Measurements from ENCODE around the gene EVX1. TPM values are rescaled to one million over a fixed set of nuclear protein-coding genes. Genes with fewer than 3 reads are reported as not detected.

The EVX1 gene
- total RNA-seq, 1 experiment from 2014 or later, result not detected

- no peak for DNase-seq (ENCODE audit: low read depth, low spot score)
- in situ Hi-C loops (cut with HindIII; ENCODE audit: low pct_unique_long_range_greater_than_20kb, low sequenced_read_pairs), result no loop called here
Observed at GRCh38 chr7:27262121-27262520, 19.5 kb downstream of the EVX1 start.

- in situ Hi-C loops (cut with HindIII; ENCODE audit: low pct_unique_long_range_greater_than_20kb, low sequenced_read_pairs), result no loop called here
- no peak for DNase-seq (ENCODE audit: low read depth, low spot score)
Observed at GRCh38 chr7:27263781-27264180, 21.2 kb downstream of the EVX1 start.

GRCh38 chr7:27269455-27269854 lies 26.9 kb downstream of the EVX1 start:
- in situ Hi-C loops (cut with HindIII; ENCODE audit: low pct_unique_long_range_greater_than_20kb, low sequenced_read_pairs), result no loop called here
- DNase-seq (ENCODE audit: low read depth, low spot score), result no peak

- no peak for DNase-seq (ENCODE audit: low read depth, low spot score)
- in situ Hi-C loops (cut with HindIII; ENCODE audit: low pct_unique_long_range_greater_than_20kb, low sequenced_read_pairs), result no loop called here
Observed at GRCh38 chr7:27271384-27271783, 28.8 kb downstream of the EVX1 start.

- peak; percentile 55 for DNase-seq (ENCODE audit: low read depth, low spot score)
- in situ Hi-C loops (cut with HindIII; ENCODE audit: low pct_unique_long_range_greater_than_20kb, low sequenced_read_pairs), result no loop called here
Observed at GRCh38 chr7:27277628-27278027, 35.0 kb downstream of the EVX1 start.

- no peak for DNase-seq (ENCODE audit: low read depth, low spot score)
- in situ Hi-C loops (cut with HindIII; ENCODE audit: low pct_unique_long_range_greater_than_20kb, low sequenced_read_pairs), result no loop called here
Observed at GRCh38 chr7:27283558-27283957, 41.0 kb downstream of the EVX1 start.

- no peak for DNase-seq (ENCODE audit: low read depth, low spot score)
- in situ Hi-C loops (cut with HindIII; ENCODE audit: low pct_unique_long_range_greater_than_20kb, low sequenced_read_pairs), result no loop called here
Observed at GRCh38 chr7:27295236-27295635, 52.6 kb downstream of the EVX1 start.

GRCh38 chr7:27297356-27297755 lies 54.8 kb downstream of the EVX1 start:
- no peak for DNase-seq (ENCODE audit: low read depth, low spot score)
- in situ Hi-C loops (cut with HindIII; ENCODE audit: low pct_unique_long_range_greater_than_20kb, low sequenced_read_pairs), result no loop called here

Other genes with a start within 250 kb of the EVX1 start
- 5.6 TPM in 2 replicates for gene HOXA1, start 146.8 kb upstream of the EVX1 start, total RNA-seq (2014; rRNA removed; shearing (Covaris generic))
- 0.21 and 0.67 TPM in 2 replicates for gene HOXA2, start 140.1 kb upstream of the EVX1 start, total RNA-seq (2014; rRNA removed; shearing (Covaris generic))
- gene HOXA4, start 112.0 kb upstream of the EVX1 start, total RNA-seq (2014; rRNA removed; shearing (Covaris generic)), result 0.50 and 0.83 TPM in 2 replicates
- gene HOXA5, start 99.1 kb upstream of the EVX1 start, total RNA-seq (2014; rRNA removed; shearing (Covaris generic)), result 6.5 and 10.3 TPM in 2 replicates
- 1.5 and 1.9 TPM in 2 replicates for gene HOXA6, start 95.0 kb upstream of the EVX1 start, total RNA-seq (2014; rRNA removed; shearing (Covaris generic))
- 0.56 and 3.5 TPM in 2 replicates for gene HOXA3, start 90.2 kb upstream of the EVX1 start, total RNA-seq (2014; rRNA removed; shearing (Covaris generic))
- gene HOXA7, start 86.1 kb upstream of the EVX1 start, total RNA-seq (2014; rRNA removed; shearing (Covaris generic)), result 0.45 TPM in 1 of 2 replicates, not detected in the other
- gene HOXA9, start 77.3 kb upstream of the EVX1 start, total RNA-seq (2014; rRNA removed; shearing (Covaris generic)), result not detected in 2 replicates
- not detected in 2 replicates for gene HOXA10, start 68.5 kb upstream of the EVX1 start, total RNA-seq (2014; rRNA removed; shearing (Covaris generic))
- 0.08 and 0.16 TPM in 2 replicates for gene HOXA11, start 57.6 kb upstream of the EVX1 start, total RNA-seq (2014; rRNA removed; shearing (Covaris generic))
- gene HOXA13, start 42.7 kb upstream of the EVX1 start, total RNA-seq (2014; rRNA removed; shearing (Covaris generic)), result 1.5 and 2.0 TPM in 2 replicates

All from SK-MEL-5 (cell line).